ENCODE data around the gene HES5. TPM values are rescaled to one million over a fixed set of nuclear protein-coding genes. Genes with fewer than 3 reads are reported as not detected.

Gene HES5
- total and polyA plus RNA-seq, 10 of the 15 experiments (the other 5 are each of a cell fraction or from before 2014, with no cell fraction given), result 0.12 to 0.15 TPM; not detected in 8

- DNase-seq (ENCODE audit: low read depth, low spot score), result no peak
- 50% methylated on average over 9 of the region's 9 CpGs for WGBS (ENCODE audit: insufficient coverage, insufficient replicate concordance, low lambda C conversion rate, missing lambda C conversion rate)
- Histone ChIP-seq H3K27me3 (replicated peaks in 1 of 2; ENCODE audit: control insufficient read depth in 2 of 2, insufficient read depth in 2 of 2, low read length in 1 of 2) (peaks cover 4 to 6% of the 10 kb centered on the region in 2 experiments; a peak in 3 of 4 replicates), H3K36me3 (ENCODE audit: control insufficient read depth in 2 of 2, insufficient read depth in 2 of 2, low read length in 1 of 2) (no peaks in the 10 kb centered on the region), H3K79me2 (ENCODE audit: control insufficient read depth, insufficient read depth, low read length) (no peaks in the 10 kb centered on the region), H3K27ac (ENCODE audit: control insufficient read depth, insufficient read depth) (no peak overlapping the region), H3K4me1 (ENCODE audit: control insufficient read depth, insufficient read depth, low read length) (peaks cover 1% of the 10 kb centered on the region; the same call in 1 of the 2 replicates), H2AFZ (ENCODE audit: control insufficient read depth, low read depth, low read length) (no peak overlapping the region), H3K9ac (ENCODE audit: control insufficient read depth, insufficient read depth, low read length) (no peak overlapping the region), H3K4me2 (ENCODE audit: control insufficient read depth, insufficient read depth) (no peak overlapping the region), H3K4me3 (no peak overlapping the region), H3K9me3 (replicated peaks; ENCODE audit: control insufficient read depth, insufficient read depth, low read length) (no peaks in the 10 kb centered on the region), H4K20me1 (ENCODE audit: control insufficient read depth, insufficient read depth) (no peaks in the 10 kb centered on the region)
- ChIA-PET RAD21 (ENCODE audit: unreplicated experiment) (no interaction called here), SMC1A (ENCODE audit: uncharacterized antibody, unreplicated experiment) (no interaction called here), CTCF (no interaction called here), POLR2A (no interaction called here)
- TF ChIP-seq USF1 (IDR thresholded peaks at IDR 0.05; ENCODE audit: borderline replicate concordance, extremely low read length, insufficient read depth, low read depth, low read length), result no peak
- no peak for TF ChIP-seq EP300 (IDR thresholded peaks at IDR 0.05; ENCODE audit: borderline replicate concordance in 1 of 2, control insufficient read depth in 1 of 2, low read depth in 2 of 2, low read length in 2 of 2)
- no peak for TF ChIP-seq ZBTB33 (IDR thresholded peaks at IDR 0.05)
- no peak for TF ChIP-seq GATAD2B (conservative IDR thresholded peaks at IDR 0.05; ENCODE audit: low read depth)
- no peak for TF ChIP-seq POLR2A (IDR thresholded peaks at IDR 0.05; ENCODE audit: low read depth, low read length)
- no peak for TF ChIP-seq MTA3 (IDR thresholded peaks at IDR 0.05; ENCODE audit: borderline replicate concordance, low read length)
- TF ChIP-seq JUNB (IDR thresholded peaks at IDR 0.05), result no peak
- no peak for TF ChIP-seq NKRF (conservative IDR thresholded peaks at IDR 0.05)
- in situ Hi-C loops (cut with MboI) (no loop called here), intact Hi-C loops (cut with micrococcal nuclease; ENCODE audit: unreplicated experiment) (no loop called here)
- no TSS peak for BruUV-seq (replicated peaks)
- ATAC-seq, result no peak
- FAIRE-seq, result no peak
Measured at GRCh38 chr1:2535981-2536380, 5.9 kb upstream of the HES5 start.
